Lung (tissue), 12 donors: ENCODE results near the gene SIX2. TPM values are rescaled to one million over a fixed set of nuclear protein-coding genes. Genes with fewer than 3 reads are reported as not detected.

Source experiments
- ATAC-seq: fragments of 200-7000 bp; cut with Tn5 transposase; one replicate; pipeline ENCODE4 v1.9.1; 2020; ENCODE audit warnings: moderate number of reproducible peaks; ENCODE audit not compliant: insufficient read depth, low FRiP score
- DNase-seq, 3 donors: peaks; one replicate each; pipeline ENCODE4 v3.0.0-alpha.2; 2013 to 2017
- H3K27ac ChIP-seq, 2 donors: one replicate each; pipeline ENCODE4 v1.5.1; 2013; ENCODE audit warnings: mild to moderate bottlenecking in 2 of 2, moderate library complexity in 2 of 2, control low read depth in 1 of 2, inconsistent platforms in 1 of 2, low read depth in 1 of 2, low read length in 1 of 2
- H3K27me3 ChIP-seq, 3 donors: one replicate each; pipeline ENCODE4 v1.5.1; 2013; ENCODE audit warnings: low read length in 2 of 3; ENCODE audit not compliant: control insufficient read depth in 3 of 3, insufficient read depth in 3 of 3
- H3K36me3 ChIP-seq, 4 donors: one replicate each; pipeline ENCODE4 v1.5.1; 2013; ENCODE audit warnings: low read length in 4 of 4, mild to moderate bottlenecking in 1 of 4, moderate library complexity in 1 of 4; ENCODE audit not compliant: control insufficient read depth in 4 of 4, insufficient read depth in 4 of 4
- H3K4me1 ChIP-seq, 5 donors: one replicate each; pipeline ENCODE4 v1.5.1; 2013; ENCODE audit warnings: low read length in 5 of 5, mild to moderate bottlenecking in 2 of 5, moderate library complexity in 1 of 5; ENCODE audit not compliant: control insufficient read depth in 5 of 5, insufficient read depth in 5 of 5
- H3K4me3 ChIP-seq: one replicate; pipeline ENCODE4 v1.5.1; 2013; ENCODE audit warnings: mild to moderate bottlenecking, control low read depth, moderate library complexity
- H3K9ac ChIP-seq, 2 donors: one replicate each; pipeline ENCODE4 v1.5.1; 2013; ENCODE audit warnings: low read length in 2 of 2, control low read depth in 1 of 2; ENCODE audit not compliant: insufficient read depth in 1 of 2
- H3K9me3 ChIP-seq, 4 donors: one replicate each; pipeline ENCODE4 v1.5.1; 2013; ENCODE audit warnings: low read length in 3 of 4, mild to moderate bottlenecking in 1 of 4, moderate library complexity in 1 of 4; ENCODE audit not compliant: control insufficient read depth in 4 of 4, insufficient read depth in 3 of 4
- CTCF ChIP-seq: IDR thresholded peaks from 2 replicates; pipeline ENCODE4 v1.5.1; 2012; ENCODE audit warnings: mild to moderate bottlenecking; ENCODE audit errors: control extremely low read depth, extremely low read depth
- WGBS, 2 donors: extraction: QIAGEN DNeasy Blood & Tissue Kit; methylation state at CpG; one replicate each; pipeline ENCODE4 v1.1.7; 2013; 5-methylcytosine and 5-hydroxymethylcytosine counted together
- polyA plus RNA-seq, 2 donors: library from polyadenylated mRNA; stranded (reverse); fragments of 200-250 nt; gene quantifications; one replicate each; pipeline ENCODE4 v1.2.1, GENCODE V29; 2013
- total RNA-seq, 2 donors: library from RNA; depleted of rRNA in 1 of 2; stranded (reverse); fragments of >200 nt in 1 of 2; gene quantifications; one replicate each; pipeline ENCODE4 v1.2.1, GENCODE V29; 2014 to 2021
- donor health status: control.
- donor health status: control.
- donor health status: Bipolar disorder and iron deficiency.
- donor health status: healthy.
- donor health status: DM: yes; HTN: yes; CAD: no.

Gene SIX2
- total and polyA plus RNA-seq, 4 donors: 0.34 to 0.83 (median 0.44) TPM

- no peaks in the 10 kb centered on the region for H3K9me3 ChIP-seq
- ATAC-seq: no peak
- H3K27ac ChIP-seq: no peak overlapping the region
- no peak overlapping the region for H3K4me3 ChIP-seq
- H3K27me3 ChIP-seq: no peaks in the 10 kb centered on the region
- no peaks in the 10 kb centered on the region for H3K4me1 ChIP-seq
- H3K9ac ChIP-seq: no peak overlapping the region
- H3K36me3 ChIP-seq: no peaks in the 10 kb centered on the region
- 91 to 95% methylated on average over 5 of the region's 5 CpGs for WGBS, 2 donors
- no peak for DNase-seq
- TF ChIP-seq CTCF: no peak
Measured at GRCh38 chr2:45052388-45052928, 43.2 kb upstream of the SIX2 start.

- WGBS, 2 donors: 78 to 87% methylated on average over 19 of the region's 19 CpGs
- Histone ChIP-seq H3K27ac (no peak overlapping the region), H3K9me3 (peaks cover 0 to 2% (median 0%) of the 10 kb centered on the region in 4 donors), H3K27me3 (peaks cover 0 to 2% (median 0%) of the 10 kb centered on the region in 3 donors), H3K4me1 (no peaks in the 10 kb centered on the region), H3K4me3 (no peak overlapping the region), H3K36me3 (no peaks in the 10 kb centered on the region), H3K9ac (no peak overlapping the region)
- DNase-seq: no peak
- TF ChIP-seq CTCF: no peak
- no peak for ATAC-seq
Measured at GRCh38 chr2:45049569-45050336, 40.5 kb upstream of the SIX2 start.

- Histone ChIP-seq H3K4me3 (no peak overlapping the region), H3K9me3 (peaks cover 0 to 2% (median 0%) of the 10 kb centered on the region in 4 donors), H3K27me3 (peaks cover 2 to 8% (median 3%) of the 10 kb centered on the region in 3 donors), H3K27ac (no peak overlapping the region), H3K4me1 (no peaks in the 10 kb centered on the region), H3K36me3 (no peaks in the 10 kb centered on the region), H3K9ac (no peak overlapping the region)
- ATAC-seq: no peak
- 71 to 73% methylated on average over 4 of the region's 4 CpGs for WGBS, 2 donors
- no peak for DNase-seq
- TF ChIP-seq CTCF: no peak
Measured at GRCh38 chr2:45047301-45047700, 38.0 kb upstream of the SIX2 start.
